ENCODE results near the gene EIF3B.
"Not testable (repeated sequence)": the region's sequence is repeated elsewhere in the genome, so short reads cannot be mapped to it uniquely, and the experiment has no call there.

EIF3B gene

GRCh38 chr7:2354186-2354938 is at the start of gene EIF3B:
TSS of gene EIF3B (plus strand) at chr7:2354827. CDS start at chr7:2354922, 95 bp downstream.
- peak; percentile 97 for DNase-seq (ENCODE audit: low spot score)

GRCh38 chr7:2305258-2305657 is 49.4 kb upstream of the EIF3B start:
- DNase-seq (ENCODE audit: low spot score): not testable (repeated sequence)

- DNase-seq (ENCODE audit: low spot score): no peak
These were observed 47.9 kb upstream of the EIF3B start for GRCh38 chr7:2306688-2307087.

GRCh38 chr7:2307690-2308107 is 46.9 kb upstream of the EIF3B start:
- peak; percentile 85 for DNase-seq (ENCODE audit: low spot score)

- DNase-seq (ENCODE audit: low spot score): no peak
These were observed 44.7 kb upstream of the EIF3B start for GRCh38 chr7:2309889-2310331.

- peak; percentile 38 for DNase-seq (ENCODE audit: low spot score)
These were observed 42.2 kb upstream of the EIF3B start for GRCh38 chr7:2312267-2312929.

GRCh38 chr7:2313450-2314208 is 41.0 kb upstream of the EIF3B start:
- DNase-seq (ENCODE audit: low spot score): peak; percentile 54

GRCh38 chr7:2314209-2314955 is 40.2 kb upstream of the EIF3B start, which contains the start of gene SNX8:
TSS of gene SNX8 (minus strand) at chr7:2314441. CDS start at chr7:2314421, 20 bp downstream.
- peak; percentile 97 for DNase-seq (ENCODE audit: low spot score)

GRCh38 chr7:2314956-2315530 is 39.6 kb upstream of the EIF3B start:
- DNase-seq (ENCODE audit: low spot score): not testable (repeated sequence)

GRCh38 chr7:2315787-2316186 is 38.8 kb upstream of the EIF3B start:
- no peak for DNase-seq (ENCODE audit: low spot score)

GRCh38 chr7:2316578-2316977 is 38.0 kb upstream of the EIF3B start:
- no peak for DNase-seq (ENCODE audit: low spot score)

- no peak for DNase-seq (ENCODE audit: low spot score)
These were observed 36.9 kb upstream of the EIF3B start for GRCh38 chr7:2317556-2318293.

GRCh38 chr7:2321020-2321419 is 33.6 kb upstream of the EIF3B start:
- no peak for DNase-seq (ENCODE audit: low spot score)

GRCh38 chr7:2325162-2325561 is 29.5 kb upstream of the EIF3B start:
- no peak for DNase-seq (ENCODE audit: low spot score)

GRCh38 chr7:2326951-2327350 is 27.7 kb upstream of the EIF3B start:
- DNase-seq (ENCODE audit: low spot score): no peak

GRCh38 chr7:2330493-2330892 is 24.1 kb upstream of the EIF3B start:
- DNase-seq (ENCODE audit: low spot score): no peak

- no peak for DNase-seq (ENCODE audit: low spot score)
These were observed 22.9 kb upstream of the EIF3B start for GRCh38 chr7:2331707-2332106.

- DNase-seq (ENCODE audit: low spot score): not testable (repeated sequence)
These were observed 21.9 kb upstream of the EIF3B start for GRCh38 chr7:2332606-2333231.

- no peak for DNase-seq (ENCODE audit: low spot score)
These were observed 17.9 kb upstream of the EIF3B start for GRCh38 chr7:2336626-2337299.

All from NAMALWA (cell line).